GM23248 (cell line): ENCODE results near the gene SLC6A16. TPM values are rescaled to one million over a fixed set of nuclear protein-coding genes. Genes with fewer than 3 reads are reported as not detected.

ENCODE experiments used
- DNase-seq: peaks from one replicate; pipeline ENCODE4 v3.0.0-alpha.2; 2015
- H2AFZ ChIP-seq: fragments of 200-600 bp; sonication (generic); 2 replicates; pipeline ENCODE4 v1.6.1; 2016; ENCODE audit warnings: antibody characterized with exemption
- H3F3A ChIP-seq: fragments of 200-600 bp; sonication (generic); 2 replicates; pipeline ENCODE4 v1.6.1; 2016; ENCODE audit warnings: mild to moderate bottlenecking, antibody characterized with exemption, mixed run types; ENCODE audit not compliant: insufficient read depth
- H3K27ac ChIP-seq: fragments of 200-600 bp; sonication (generic); 2 replicates; pipeline ENCODE4 v1.5.1; 2016; ENCODE audit warnings: mild to moderate bottlenecking
- H3K27me3 ChIP-seq: fragments of 200-600 bp; sonication (generic); replicated peaks from 2 replicates; pipeline ENCODE4 v1.6.1; 2016; ENCODE audit warnings: mild to moderate bottlenecking; ENCODE audit not compliant: insufficient read depth
- H3K36me3 ChIP-seq: fragments of 200-600 bp; sonication (generic); 2 replicates; pipeline ENCODE4 v1.6.1; 2016; ENCODE audit warnings: low read depth, mild to moderate bottlenecking
- H3K4me1 ChIP-seq: fragments of 200-600 bp; sonication (generic); 2 replicates; pipeline ENCODE4 v1.6.1; 2016; ENCODE audit warnings: mild to moderate bottlenecking; ENCODE audit not compliant: insufficient read depth
- H3K4me2 ChIP-seq: fragments of 200-600 bp; sonication (generic); one replicate; pipeline ENCODE4 v1.6.1; 2016; ENCODE audit warnings: mild to moderate bottlenecking; ENCODE audit not compliant: unreplicated experiment
- H3K4me3 ChIP-seq: fragments of 200-600 bp; sonication (generic); 2 replicates; pipeline ENCODE4 v1.5.1; 2016; ENCODE audit warnings: mild to moderate bottlenecking
- H3K79me2 ChIP-seq: fragments of 200-600 bp; sonication (generic); 2 replicates; pipeline ENCODE4 v1.6.1; 2016; ENCODE audit warnings: mild to moderate bottlenecking; ENCODE audit not compliant: insufficient read depth
- H3K9ac ChIP-seq: fragments of 200-600 bp; sonication (generic); 2 replicates; pipeline ENCODE4 v1.6.1; 2016; ENCODE audit warnings: mild to moderate bottlenecking
- H3K9me2 ChIP-seq: fragments of 200-600 bp; sonication (generic); 2 replicates; pipeline ENCODE4 v1.6.1; 2016; ENCODE audit warnings: mixed run types, mild to moderate bottlenecking, moderate library complexity; ENCODE audit not compliant: insufficient read depth
- H3K9me3 ChIP-seq: fragments of 200-600 bp; sonication (generic); one replicate; pipeline ENCODE4 v1.6.1; 2017; ENCODE audit warnings: low read depth
- H4K20me1 ChIP-seq: fragments of 200-600 bp; sonication (generic); 2 replicates; pipeline ENCODE4 v1.6.0; 2016; ENCODE audit not compliant: insufficient read depth
- EZH2 ChIP-seq: fragments of 200-600 bp; sonication (generic); IDR thresholded peaks from 2 replicates; pipeline ENCODE4 v1.6.1; 2018; ENCODE audit warnings: antibody characterized with exemption, mild to moderate bottlenecking; ENCODE audit not compliant: insufficient read depth, poor library complexity, severe bottlenecking
- EZH2phosphoT487 ChIP-seq: fragments of 200-600 bp; sonication (generic); IDR thresholded peaks from 2 replicates; pipeline ENCODE4 v1.6.1; 2018; ENCODE audit warnings: antibody characterized with exemption, moderate library complexity, mild to moderate bottlenecking, low read depth; ENCODE audit not compliant: insufficient read depth
- WGBS, 2 experiments: methylation state at CpG; one replicate each; pipeline ENCODE4 v1.1.6; 2015 to 2017; ENCODE audit warnings: low lambda C conversion rate in 2 of 2, low coverage in 1 of 2; ENCODE audit errors: missing lambda C conversion rate in 2 of 2; 5-methylcytosine and 5-hydroxymethylcytosine counted together
- in situ Hi-C: fragments of 300-500 bp; cut with MboI; formaldehyde crosslinking; loops from 2 replicates; pipeline ENCODE4 v1.15.0; 2020
- polyA plus RNA-seq: library from polyadenylated mRNA; unstranded; fragments of >200 nt; fragmentation: Nextera tagmentation; extraction: Ambion mirVana; gene quantifications from 2 replicates; pipeline ENCODE4 v1.2.1, GENCODE V29; 2016
- total RNA-seq: library from RNA; depleted of rRNA; stranded (reverse); fragments of >200 nt; shearing (Covaris generic); gene quantifications from 2 replicates; pipeline ENCODE4 v1.2.3, GENCODE V29; 2014

SLC6A16 gene
- total and polyA plus RNA-seq, 2 experiments from 2014 or later = 0.40 TPM; not detected in 1

- peak within 1 kb of the TSS; percentile 90 for H2AFZ ChIP-seq
- peak within 1 kb of the TSS; percentile 89 for H3K4me3 ChIP-seq
- no peaks in the 10 kb centered on the region for H3K27me3 ChIP-seq
- WGBS, 2 experiments = 1% methylated on average over 43 to 51 of the region's 52 CpGs
- H3K36me3 ChIP-seq = no peaks in the 10 kb centered on the region
- peak within 1 kb of the TSS; percentile 54 for H3K27ac ChIP-seq
- H3K4me1 ChIP-seq = 0 out of 2 replicates have a peak, but pooled peaks cover 4% of the 10 kb centered on the region
- H3K79me2 ChIP-seq = no peaks in the 10 kb centered on the region
- no peak for TF ChIP-seq EZH2
- no peak for TF ChIP-seq EZH2phosphoT487
- 0 out of 2 replicates have a peak, but pooled peaks cover 2% of the 10 kb centered on the region for H3F3A ChIP-seq
- H3K9ac ChIP-seq = peak within 1 kb of the TSS; percentile 86
- H3K4me2 ChIP-seq = peak within 1 kb of the TSS; percentile 80
- peak; percentile 77 for DNase-seq
- in situ Hi-C loops = no loop called here
- H3K9me3 ChIP-seq = no peaks in the 10 kb centered on the region
- no peaks in the 10 kb centered on the region for H4K20me1 ChIP-seq
- H3K9me2 ChIP-seq = no peaks in the 10 kb centered on the region
Observed at GRCh38 chr19:49362048-49362928, 37.3 kb upstream of the SLC6A16 start, which contains the start of gene TEAD2. TEAD2 (minus strand) TSS chr19:49362416; CDS start chr19:49360075, 2,341 bp downstream.

- 1 to 3% methylated on average over 14 to 26 of the region's 27 CpGs for WGBS, 2 experiments
- H2AFZ ChIP-seq = peak overlapping the region; percentile 90
- H3K27ac ChIP-seq = 0 out of 2 replicates have a peak overlapping the region, but pooled peaks have one; percentile 27
- in situ Hi-C loops = no loop called here
- H3K9me3 ChIP-seq = no peaks in the 10 kb centered on the region
- TF ChIP-seq EZH2 (no peak), EZH2phosphoT487 (no peak)
- peak overlapping the region; percentile 86 for H3K9ac ChIP-seq
- H3K27me3 ChIP-seq = no peaks in the 10 kb centered on the region
- 0 out of 2 replicates have a peak, but pooled peaks cover 2% of the 10 kb centered on the region for H3F3A ChIP-seq
- H3K36me3 ChIP-seq = no peaks in the 10 kb centered on the region
- no peaks in the 10 kb centered on the region for H4K20me1 ChIP-seq
- peak overlapping the region; percentile 80 for H3K4me2 ChIP-seq
- H3K4me1 ChIP-seq = 0 out of 2 replicates have a peak, but pooled peaks cover 4% of the 10 kb centered on the region
- no peaks in the 10 kb centered on the region for H3K79me2 ChIP-seq
- peak overlapping the region; percentile 89 for H3K4me3 ChIP-seq
- no peaks in the 10 kb centered on the region for H3K9me2 ChIP-seq
- DNase-seq = peak; percentile 75
Observed at GRCh38 chr19:49361438-49362047, 36.6 kb upstream of the SLC6A16 start.

GRCh38 chr19:49359851-49360820 lies 35.1 kb upstream of the SLC6A16 start:
- no peak overlapping the region for H3K4me3 ChIP-seq
- DNase-seq = no peak
- TF ChIP-seq EZH2phosphoT487 (no peak), EZH2 (no peak)
- in situ Hi-C loops = no loop called here
- H4K20me1 ChIP-seq = no peaks in the 10 kb centered on the region
- no peaks in the 10 kb centered on the region for H3K79me2 ChIP-seq
- no peak overlapping the region for H2AFZ ChIP-seq
- H3K9me2 ChIP-seq = no peaks in the 10 kb centered on the region
- no peak overlapping the region for H3K4me2 ChIP-seq
- 0 out of 2 replicates have a peak, but pooled peaks cover 4% of the 10 kb centered on the region for H3K4me1 ChIP-seq
- no peaks in the 10 kb centered on the region for H3K36me3 ChIP-seq
- no peak overlapping the region for H3K9ac ChIP-seq
- H3K27ac ChIP-seq = no peak overlapping the region
- no peaks in the 10 kb centered on the region for H3K27me3 ChIP-seq
- 0 out of 2 replicates have a peak, but pooled peaks cover 2% of the 10 kb centered on the region for H3F3A ChIP-seq
- no peaks in the 10 kb centered on the region for H3K9me3 ChIP-seq
- WGBS, 2 experiments = 80 to 82% methylated on average over 13 to 17 of the region's 17 CpGs

GRCh38 chr19:49357186-49357585 lies 32.2 kb upstream of the SLC6A16 start:
- in situ Hi-C loops = no loop called here
- Histone ChIP-seq H2AFZ (no peak overlapping the region), H3K4me1 (no peaks in the 10 kb centered on the region), H3F3A (no peaks in the 10 kb centered on the region), H3K27me3 (no peaks in the 10 kb centered on the region), H3K36me3 (no peaks in the 10 kb centered on the region), H3K79me2 (no peaks in the 10 kb centered on the region), H4K20me1 (no peaks in the 10 kb centered on the region), H3K4me3 (no peak overlapping the region), H3K27ac (no peak overlapping the region), H3K9me2 (no peaks in the 10 kb centered on the region), H3K9me3 (no peaks in the 10 kb centered on the region), H3K9ac (no peak overlapping the region), H3K4me2 (no peak overlapping the region)
- WGBS, 2 experiments = 79 to 82% methylated on average over 8 to 9 of the region's 9 CpGs
- DNase-seq = no peak
- no peak for TF ChIP-seq EZH2phosphoT487
- no peak for TF ChIP-seq EZH2
